ENCODE measurements around the gene TRIP12.

GRCh38 chr2:229927817-229928321, 6.1 kb upstream of the TRIP12 start:
- TF ChIP-seq CTCF (IDR thresholded peaks at IDR 0.05; ENCODE audit: insufficient read depth, low read length) (no peak), POLR2AphosphoS5 (IDR thresholded peaks at IDR 0.05; ENCODE audit: low read depth) (no peak)
